ENCODE results near the gene MYLK3.
"Not testable (repeated sequence)": the region's sequence is repeated elsewhere in the genome, so short reads cannot be mapped to it uniquely, and the experiment has no call there.

Gene MYLK3

DNA sequence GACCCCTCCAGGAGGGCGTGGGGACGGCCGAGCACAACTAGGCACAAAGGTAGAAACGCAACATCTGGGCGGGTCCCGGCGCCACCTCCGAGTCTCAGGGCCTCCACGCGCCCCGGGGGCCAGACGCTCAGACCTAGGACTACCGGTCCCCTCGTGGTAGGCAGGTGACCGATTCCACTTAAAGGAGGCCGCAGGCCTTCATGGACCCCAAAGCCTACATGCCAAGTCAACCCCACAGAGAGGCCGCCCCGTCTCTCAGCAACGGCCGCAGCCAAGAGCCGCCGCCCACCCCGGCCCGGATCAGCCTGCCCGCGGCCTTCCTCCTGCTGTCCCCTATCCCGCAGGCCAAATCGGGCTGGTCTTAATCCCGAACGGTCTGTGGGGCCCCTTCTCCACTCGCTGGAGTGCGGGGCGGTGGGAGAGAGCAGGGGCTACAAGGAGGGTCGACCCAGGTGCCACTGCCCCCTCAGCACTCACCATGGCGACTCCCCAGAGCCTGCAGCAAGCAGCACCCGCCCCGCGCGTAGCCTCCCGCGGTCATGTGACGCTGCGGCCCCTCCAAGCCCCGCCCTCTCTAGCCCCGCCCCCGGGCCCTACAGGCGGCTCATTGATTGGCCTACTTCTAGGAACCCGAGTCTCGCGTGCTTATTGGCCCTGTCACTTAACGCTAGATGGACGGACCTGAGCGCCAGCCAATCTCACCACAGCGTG is 59.3 kb downstream of the MYLK3 start, which contains the start of gene VPS35:
TSS of gene VPS35 (minus strand) at position 525 of the 711 bp plus-strand sequence. CDS start at position 480, 45 bp downstream.
- DNase-seq: peak; percentile 100

DNA sequence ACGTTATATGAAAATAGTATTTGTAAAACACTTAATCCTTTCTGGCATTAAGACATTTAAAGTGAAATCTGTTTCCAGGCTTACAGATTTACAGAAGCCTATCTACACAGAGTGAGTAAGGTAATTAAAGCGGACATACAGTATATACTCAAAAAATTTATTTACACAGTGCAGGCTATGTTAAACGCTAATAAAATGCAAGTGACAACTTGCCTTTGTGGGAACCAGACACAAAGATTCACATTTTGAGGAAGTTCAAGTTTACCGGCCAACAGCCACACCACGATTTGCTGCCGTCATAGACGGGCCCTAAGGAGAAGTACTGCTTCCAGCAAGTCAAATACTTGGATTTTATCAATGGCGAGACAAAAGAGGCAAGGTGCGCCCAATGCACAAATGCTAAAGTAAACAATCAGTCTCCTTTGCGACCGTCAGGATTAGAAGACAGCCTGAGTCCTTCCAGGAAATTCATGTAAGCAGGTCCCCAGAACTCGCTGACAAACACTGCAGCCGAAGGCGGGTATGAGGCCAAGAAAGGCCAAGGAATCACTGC is 60.0 kb downstream of the MYLK3 start:
- peak; percentile 86 for DNase-seq

DNA sequence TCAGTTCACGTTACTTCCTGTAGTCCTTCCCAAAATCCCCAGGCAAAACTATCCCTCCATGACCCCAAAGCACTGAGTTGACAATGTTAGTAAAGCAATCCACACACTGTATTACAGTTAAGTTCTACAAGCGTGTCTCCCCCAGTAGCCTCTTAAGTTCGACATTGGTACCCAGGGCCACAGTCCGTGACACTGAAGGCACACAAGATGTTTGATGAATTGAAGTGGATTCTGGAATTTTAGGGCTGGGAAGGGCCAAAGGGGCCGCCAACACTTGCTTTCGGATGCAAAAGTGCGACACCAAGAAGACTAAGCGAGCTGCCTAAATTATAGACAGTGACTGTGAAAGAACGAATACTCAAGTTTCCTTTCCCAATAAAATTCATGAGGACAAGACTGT is 60.7 kb downstream of the MYLK3 start:
- no peak for DNase-seq

DNA sequence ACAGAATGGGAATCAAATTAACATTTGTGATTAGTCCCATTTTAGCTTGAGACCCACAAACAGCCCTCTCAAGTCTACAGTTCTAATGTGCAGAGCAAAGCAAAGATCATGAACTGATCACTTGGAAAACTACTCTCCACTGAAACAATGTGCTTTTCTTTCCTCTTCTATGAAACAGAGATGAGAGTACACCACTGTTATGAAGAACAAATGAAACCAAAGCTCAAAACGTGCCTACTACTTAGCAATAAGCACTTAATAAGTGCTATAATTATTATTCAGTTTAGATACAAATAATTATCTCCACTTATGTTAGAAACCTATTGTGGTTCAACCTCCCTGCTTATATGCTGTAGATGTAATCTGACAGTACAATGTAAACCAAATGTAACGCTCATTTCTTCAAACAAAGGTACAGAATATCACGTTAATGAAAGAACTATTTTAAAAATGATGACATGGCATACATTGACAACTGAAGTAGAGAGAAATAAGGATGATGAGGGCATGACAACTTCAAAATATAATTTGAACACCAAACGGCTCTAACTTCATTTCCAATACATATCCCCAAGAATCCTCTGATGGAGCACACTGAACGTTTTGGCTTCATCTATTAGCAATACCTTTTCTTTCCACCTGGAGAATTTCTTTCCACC is 61.2 kb downstream of the MYLK3 start:
- DNase-seq: no peak

DNA sequence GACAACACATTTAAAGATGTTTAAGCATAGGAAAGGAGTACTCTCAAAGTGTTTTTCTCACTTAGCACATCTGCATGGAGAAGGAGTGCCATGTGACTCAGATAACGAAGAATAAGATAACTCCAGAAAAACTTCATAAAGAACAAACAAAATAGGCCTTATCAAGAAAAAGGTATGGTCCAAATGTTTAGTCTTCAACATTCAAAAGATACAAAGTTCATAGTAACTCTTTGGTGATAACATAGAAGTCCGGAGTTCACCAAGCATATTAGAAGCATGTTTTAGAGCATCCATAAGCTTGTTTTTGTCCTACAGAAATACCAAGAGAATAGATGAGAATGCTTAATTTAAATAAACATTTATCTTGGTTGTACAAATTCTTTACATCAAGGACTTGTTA is 66.3 kb downstream of the MYLK3 start:
- not testable (repeated sequence) for DNase-seq

DNA sequence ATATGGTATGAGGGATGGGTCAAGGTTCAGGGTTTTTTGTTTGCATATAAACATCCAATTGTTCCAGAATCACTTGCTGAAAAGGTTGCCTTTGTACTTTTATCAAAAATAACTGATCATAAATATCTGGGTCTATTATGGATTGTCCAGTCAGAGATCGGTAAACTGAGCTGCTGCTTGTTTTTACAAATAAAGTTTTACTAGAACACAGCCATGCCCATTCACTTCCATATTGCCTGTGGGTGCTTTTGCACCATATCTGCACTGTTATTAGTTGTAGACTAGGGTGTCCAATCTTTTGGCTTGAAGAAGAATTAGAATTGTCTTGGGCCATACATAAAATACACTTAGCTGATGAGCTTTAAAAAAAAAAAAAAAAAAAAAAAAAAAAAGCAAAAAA is 70.2 kb downstream of the MYLK3 start:
- DNase-seq: not testable (repeated sequence)

DNA sequence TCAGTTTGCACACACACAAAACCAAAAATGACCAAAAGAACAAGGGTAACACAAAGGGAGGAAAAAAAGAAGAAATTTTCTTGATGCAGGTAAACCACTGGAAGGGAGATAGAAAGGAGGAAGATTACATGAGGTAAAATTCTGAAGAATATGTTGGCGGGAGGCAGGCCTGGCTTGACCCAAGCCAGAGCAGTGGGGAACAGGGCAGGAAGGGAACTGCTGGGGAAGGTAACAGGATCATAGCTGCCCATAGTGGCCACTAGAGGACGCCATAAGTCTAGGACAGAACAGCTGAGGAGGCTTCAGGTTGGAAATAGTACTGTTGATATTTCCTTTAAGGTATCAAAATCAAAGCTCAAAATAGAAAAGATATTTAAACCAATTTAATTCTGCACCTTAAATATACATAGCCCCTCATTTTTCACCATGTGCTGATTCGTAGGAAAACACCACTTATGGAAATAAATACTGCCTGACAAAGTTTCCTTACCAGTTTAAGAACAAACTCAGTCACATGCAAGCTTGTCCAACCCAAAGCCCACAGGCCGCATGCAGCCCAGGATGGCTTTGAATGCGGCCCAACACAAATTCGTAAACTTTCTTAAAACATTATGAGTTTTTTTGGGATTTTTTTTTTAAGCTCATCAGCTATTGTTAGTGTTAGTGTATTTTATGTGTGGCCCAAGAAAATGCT is 74.7 kb downstream of the MYLK3 start:
- DNase-seq: peak; percentile 87

DNA sequence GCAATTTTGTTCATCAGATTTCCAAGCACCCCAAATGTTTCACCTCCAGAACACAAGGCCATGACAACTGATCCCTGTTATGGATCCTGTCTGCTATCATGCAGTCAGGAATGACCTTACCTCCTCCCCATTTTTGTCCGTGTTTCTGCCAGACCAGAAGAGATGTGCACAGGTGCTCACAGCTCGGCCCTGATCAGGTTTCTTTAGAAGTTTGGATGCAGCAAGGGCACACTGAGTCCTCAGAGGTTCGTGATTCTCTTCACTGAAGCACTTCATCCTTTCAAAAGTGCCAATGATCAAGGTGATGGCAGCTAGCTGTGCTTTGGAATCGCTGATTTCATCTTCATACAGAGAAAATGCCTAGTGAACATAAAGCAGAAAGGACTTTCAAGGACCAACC is 86.0 kb downstream of the MYLK3 start:
- no peak for DNase-seq

DNA sequence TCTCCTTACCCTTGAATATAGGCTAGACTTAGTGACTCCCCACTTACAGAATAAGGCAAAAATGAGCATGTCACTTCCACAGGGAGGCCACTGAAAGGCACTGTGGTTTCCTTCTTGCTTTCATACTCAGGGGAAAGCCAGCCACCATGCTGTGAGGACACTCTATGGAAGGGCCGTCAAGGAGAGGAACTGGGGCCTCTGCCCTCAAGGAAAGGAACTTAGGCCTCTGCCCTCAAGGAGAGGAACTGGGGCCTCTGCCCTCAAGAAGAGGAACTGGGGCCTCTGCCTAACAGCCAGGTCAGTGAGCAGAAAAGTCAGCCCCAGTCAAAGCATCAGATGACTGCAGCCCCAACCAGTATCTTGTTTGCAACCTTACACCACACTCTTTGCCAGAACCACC is 89.2 kb downstream of the MYLK3 start:
- peak; percentile 88 for DNase-seq
